ENCODE data around the gene HTR3B. TPM values are rescaled to one million over a fixed set of nuclear protein-coding genes. Genes with fewer than 3 reads are reported as not detected.

HTR3B gene
- total RNA-seq, 1 donor from 2014 or later: not detected

- no peaks in the 10 kb centered on the region for H3K79me2 ChIP-seq (ENCODE audit: low read depth)
- no peak overlapping the region for H2AFZ ChIP-seq (replicated peaks)
- H3K4me3 ChIP-seq: no peak overlapping the region
- Mint-ChIP-seq H3K4me1 (peaks cover 14% of the 10 kb centered on the region), H3K27me3 (ENCODE audit: insufficient read depth, low read depth) (peaks cover 16% of the 10 kb centered on the region), H3K36me3 (no peaks in the 10 kb centered on the region), H3K9me3 (no peaks in the 10 kb centered on the region), H3K27ac (no peak overlapping the region), H3K4me3 (no peak overlapping the region)
- no peak overlapping the region for H3K4me2 ChIP-seq
- H3F3A ChIP-seq (ENCODE audit: low read depth): peaks cover 8% of the 10 kb centered on the region
- peaks cover 13% of the 10 kb centered on the region for H3K4me1 ChIP-seq
- H3K27ac ChIP-seq: no peak overlapping the region
- H3K9ac ChIP-seq: no peak overlapping the region
- no peaks in the 10 kb centered on the region for H3K9me3 ChIP-seq (ENCODE audit: low read depth)
- no peak for DNase-seq (ENCODE audit: low spot score)
- H3K27me3 ChIP-seq: no peaks in the 10 kb centered on the region
- TF ChIP-seq EZH2phosphoT487 (IDR thresholded peaks at IDR 0.05) (no peak), CTCF (IDR thresholded peaks at IDR 0.05) (no peak), EZH2 (IDR thresholded peaks at IDR 0.05) (no peak)
- no peaks in the 10 kb centered on the region for H3K36me3 ChIP-seq
- no peaks in the 10 kb centered on the region for H4K20me1 ChIP-seq (ENCODE audit: low read depth)
These were observed 73.1 kb downstream of the HTR3B start for GRCh38 chr11:113977701-113978100.

GRCh38 chr11:113979431-113979830, 74.8 kb downstream of the HTR3B start:
- peaks cover 14% of the 10 kb centered on the region for H3K4me1 Mint-ChIP-seq
- no peak for DNase-seq (ENCODE audit: low spot score)
- H3K36me3 ChIP-seq: no peaks in the 10 kb centered on the region
- no peaks in the 10 kb centered on the region for H3K79me2 ChIP-seq (ENCODE audit: low read depth)
- H3K27me3 Mint-ChIP-seq (ENCODE audit: insufficient read depth, low read depth): peaks cover 16% of the 10 kb centered on the region
- H3K9ac ChIP-seq: no peak overlapping the region
- no peak for TF ChIP-seq EZH2 (IDR thresholded peaks at IDR 0.05)
- H3F3A ChIP-seq (ENCODE audit: low read depth): peaks cover 8% of the 10 kb centered on the region
- no peaks in the 10 kb centered on the region for H3K9me3 Mint-ChIP-seq
- H3K4me3 ChIP-seq: no peak overlapping the region
- no peaks in the 10 kb centered on the region for H3K9me3 ChIP-seq (ENCODE audit: low read depth)
- H3K36me3 Mint-ChIP-seq: no peaks in the 10 kb centered on the region
- H3K4me1 ChIP-seq: peaks cover 10% of the 10 kb centered on the region
- H4K20me1 ChIP-seq (ENCODE audit: low read depth): no peaks in the 10 kb centered on the region
- no peak overlapping the region for H3K4me3 Mint-ChIP-seq
- no peak overlapping the region for H3K4me2 ChIP-seq
- no peak overlapping the region for H2AFZ ChIP-seq (replicated peaks)
- no peak overlapping the region for H3K27ac ChIP-seq
- no peaks in the 10 kb centered on the region for H3K27me3 ChIP-seq
- H3K27ac Mint-ChIP-seq: no peak overlapping the region

GRCh38 chr11:113980785-113981184, 76.2 kb downstream of the HTR3B start:
- H3K4me3 Mint-ChIP-seq: no peak overlapping the region
- no peak overlapping the region for H3K4me3 ChIP-seq
- H4K20me1 ChIP-seq (ENCODE audit: low read depth): no peaks in the 10 kb centered on the region
- H3K79me2 ChIP-seq (ENCODE audit: low read depth): no peaks in the 10 kb centered on the region
- no peak for DNase-seq (ENCODE audit: low spot score)
- no peak overlapping the region for H2AFZ ChIP-seq (replicated peaks)
- H3K9me3 Mint-ChIP-seq: no peaks in the 10 kb centered on the region
- H3K36me3 ChIP-seq: no peaks in the 10 kb centered on the region
- TF ChIP-seq EZH2phosphoT487 (IDR thresholded peaks at IDR 0.05) (no peak), EZH2 (IDR thresholded peaks at IDR 0.05) (no peak), CTCF (IDR thresholded peaks at IDR 0.05) (no peak)
- H3K4me2 ChIP-seq: no peak overlapping the region
- peaks cover 16% of the 10 kb centered on the region for H3K27me3 Mint-ChIP-seq (ENCODE audit: insufficient read depth, low read depth)
- no peak overlapping the region for H3K9ac ChIP-seq
- H3K4me1 ChIP-seq: no peaks in the 10 kb centered on the region
- H3K36me3 Mint-ChIP-seq: no peaks in the 10 kb centered on the region
- no peaks in the 10 kb centered on the region for H3K9me3 ChIP-seq (ENCODE audit: low read depth)
- peaks cover 1% of the 10 kb centered on the region for H3K4me1 Mint-ChIP-seq
- no peak overlapping the region for H3K27ac ChIP-seq
- no peaks in the 10 kb centered on the region for H3K27me3 ChIP-seq
- H3K27ac Mint-ChIP-seq: no peak overlapping the region
- peaks cover 2% of the 10 kb centered on the region for H3F3A ChIP-seq (ENCODE audit: low read depth)

- Histone ChIP-seq H3K27me3 (no peaks in the 10 kb centered on the region), H3K79me2 (ENCODE audit: low read depth) (no peaks in the 10 kb centered on the region), H2AFZ (replicated peaks) (no peak overlapping the region), H3K36me3 (no peaks in the 10 kb centered on the region), H3K4me2 (no peak overlapping the region), H4K20me1 (ENCODE audit: low read depth) (no peaks in the 10 kb centered on the region), H3K4me3 (no peak overlapping the region), H3K27ac (no peak overlapping the region), H3F3A (ENCODE audit: low read depth) (no peaks in the 10 kb centered on the region), H3K9me3 (ENCODE audit: low read depth) (no peaks in the 10 kb centered on the region), H3K9ac (no peak overlapping the region), H3K4me1 (no peaks in the 10 kb centered on the region)
- H3K27me3 Mint-ChIP-seq (ENCODE audit: insufficient read depth, low read depth): peaks cover 11% of the 10 kb centered on the region
- no peaks in the 10 kb centered on the region for H3K36me3 Mint-ChIP-seq
- DNase-seq (ENCODE audit: low spot score): no peak
- no peak overlapping the region for H3K27ac Mint-ChIP-seq
- H3K4me3 Mint-ChIP-seq: no peak overlapping the region
- no peaks in the 10 kb centered on the region for H3K4me1 Mint-ChIP-seq
- H3K9me3 Mint-ChIP-seq: no peaks in the 10 kb centered on the region
- TF ChIP-seq EZH2phosphoT487 (IDR thresholded peaks at IDR 0.05) (no peak), CTCF (IDR thresholded peaks at IDR 0.05) (no peak), EZH2 (IDR thresholded peaks at IDR 0.05) (no peak)
These were observed 77.7 kb downstream of the HTR3B start for GRCh38 chr11:113982306-113982705.

Data from neural progenitor cell (in vitro differentiated cells).